Stimulated activated CD4-positive, alpha-beta T cell treated with anti-CD3 and anti-CD28 coated beads, Interleukin-12 subunit alpha, Interleukin-12 subunit beta, amount 100 ng/mL, for 24 hours (primary cell): ENCODE results near the gene ACKR4.
"Not testable (repeated sequence)": the region's sequence is repeated elsewhere in the genome, so short reads cannot be mapped to it uniquely, and the experiment has no call there.

Experiments used
- DNase-seq, 2 experiments: peaks; one replicate each; pipeline ENCODE4 v3.0.0-alpha.2; 2020; ENCODE audit warnings: low read depth in 2 of 2

The ACKR4 gene

GRCh38 chr3:132594498-132594897 is 2.6 kb upstream of the ACKR4 start:
- no peak for DNase-seq

GRCh38 chr3:132595014-132595413 is 2.1 kb upstream of the ACKR4 start:
- no peak for DNase-seq

GRCh38 chr3:132596326-132596725 is 744 bp upstream of the ACKR4 start:
- no peak for DNase-seq

- DNase-seq = no peak
Measured at GRCh38 chr3:132597660-132598059, 590 bp downstream of the ACKR4 start.

DNA sequence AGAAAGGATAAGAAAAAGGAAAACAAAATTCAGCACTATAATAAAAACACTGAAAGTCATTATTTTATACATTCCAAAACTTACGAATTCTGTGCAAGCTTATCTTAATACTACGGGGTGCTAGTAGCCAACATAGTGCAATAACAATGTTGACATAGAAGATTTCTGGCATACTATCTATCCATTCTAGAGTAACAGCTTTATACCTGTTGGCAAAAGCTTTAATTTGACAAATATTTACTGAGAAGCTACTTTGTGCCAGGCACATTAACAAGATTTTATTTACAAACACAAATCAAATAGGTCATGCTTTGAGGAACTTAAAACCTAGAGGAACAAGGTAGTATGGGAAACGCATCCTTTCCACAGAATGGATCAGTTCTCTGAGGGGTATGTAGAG is 1.1 kb downstream of the ACKR4 start:
- no peak for DNase-seq

- not testable (repeated sequence) for DNase-seq
Measured at GRCh38 chr3:132600614-132601013, 3.5 kb downstream of the ACKR4 start.

GRCh38 chr3:132605374-132605792 is 8.3 kb downstream of the ACKR4 start:
- no peak for DNase-seq

GRCh38 chr3:132606085-132606484 is 9.0 kb downstream of the ACKR4 start:
- no peak for DNase-seq

- not testable (repeated sequence) for DNase-seq
Measured at GRCh38 chr3:132606620-132607019, 9.6 kb downstream of the ACKR4 start.

DNA sequence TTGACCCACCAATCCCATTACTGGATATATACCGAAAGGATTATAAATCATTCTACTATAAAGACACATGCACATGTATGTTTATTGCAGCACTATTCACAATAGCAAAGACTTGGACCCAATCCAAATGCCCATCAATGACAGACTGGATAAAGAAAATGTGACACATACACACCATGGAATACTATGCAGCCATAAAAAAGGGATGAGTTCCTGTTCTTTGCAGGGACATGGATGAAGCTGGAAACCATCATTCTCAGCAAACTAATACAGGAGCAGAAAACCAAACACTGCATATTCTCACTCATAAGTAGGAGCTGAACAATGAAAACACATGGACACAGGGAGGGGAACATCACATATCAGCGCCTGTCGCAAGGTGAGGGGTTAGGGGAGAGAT is 18.2 kb downstream of the ACKR4 start:
- not testable (repeated sequence) for DNase-seq

DNA sequence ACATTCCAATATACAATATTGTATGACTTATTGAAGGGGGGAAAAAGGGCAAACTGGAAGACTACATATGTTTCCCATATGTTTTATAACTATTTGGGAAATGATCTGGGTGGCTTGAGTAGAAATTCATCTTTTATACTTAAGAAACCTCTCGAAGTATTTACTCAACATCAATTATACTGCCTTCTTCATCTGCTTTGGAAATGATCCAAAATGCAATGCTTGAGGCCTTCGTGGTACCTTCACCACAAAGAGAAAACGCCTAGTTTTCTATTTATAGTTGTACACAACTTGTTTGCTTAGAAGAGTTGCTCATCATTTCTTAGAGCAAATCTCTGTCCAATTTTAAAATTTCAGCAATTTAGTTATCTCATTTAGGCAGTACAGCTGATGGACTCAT is 18.8 kb downstream of the ACKR4 start:
- DNase-seq = no peak

- no peak for DNase-seq
Measured at GRCh38 chr3:132616780-132617179, 19.7 kb downstream of the ACKR4 start.

DNA sequence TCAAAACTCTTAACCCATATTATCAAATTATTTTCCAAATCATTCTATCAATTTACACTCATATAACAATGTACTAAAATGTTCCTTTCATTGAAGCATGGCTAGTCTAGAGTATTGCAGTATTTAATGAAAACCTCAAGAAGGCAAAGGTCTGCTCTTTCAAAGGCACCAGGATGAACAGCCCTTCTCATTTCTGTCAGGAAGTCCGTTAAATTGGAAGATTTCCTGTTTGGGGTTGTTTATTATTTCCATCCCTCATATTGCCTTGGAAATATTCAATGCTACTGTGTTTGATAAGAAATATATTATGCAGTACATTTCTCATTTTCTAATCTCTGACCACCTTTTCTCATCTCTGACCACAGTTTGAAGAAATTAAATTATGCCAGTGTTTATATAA is 25.1 kb downstream of the ACKR4 start:
- DNase-seq = no peak

DNA sequence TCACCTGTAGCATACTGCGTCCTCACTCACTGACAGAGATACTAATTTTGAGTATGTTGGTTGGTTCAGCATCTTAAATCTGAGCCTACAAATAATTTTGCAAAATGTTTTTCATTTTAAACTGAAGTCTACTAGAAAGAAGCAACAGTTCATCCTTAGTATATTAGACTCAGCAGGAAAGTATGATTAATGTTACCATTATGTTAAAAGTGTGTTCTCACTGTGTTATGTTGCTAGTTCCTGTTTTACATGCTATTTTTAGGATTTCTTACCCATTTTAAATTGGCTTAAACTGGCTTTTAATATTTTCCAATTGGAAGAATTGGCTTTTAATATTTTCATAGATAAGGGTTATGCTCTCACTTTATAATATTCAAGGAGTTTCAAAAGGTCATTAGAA is 25.7 kb downstream of the ACKR4 start:
- no peak for DNase-seq

GRCh38 chr3:132623646-132624045 is 26.6 kb downstream of the ACKR4 start:
- no peak for DNase-seq

GRCh38 chr3:132624790-132625189 is 27.7 kb downstream of the ACKR4 start:
- no peak for DNase-seq

DNA sequence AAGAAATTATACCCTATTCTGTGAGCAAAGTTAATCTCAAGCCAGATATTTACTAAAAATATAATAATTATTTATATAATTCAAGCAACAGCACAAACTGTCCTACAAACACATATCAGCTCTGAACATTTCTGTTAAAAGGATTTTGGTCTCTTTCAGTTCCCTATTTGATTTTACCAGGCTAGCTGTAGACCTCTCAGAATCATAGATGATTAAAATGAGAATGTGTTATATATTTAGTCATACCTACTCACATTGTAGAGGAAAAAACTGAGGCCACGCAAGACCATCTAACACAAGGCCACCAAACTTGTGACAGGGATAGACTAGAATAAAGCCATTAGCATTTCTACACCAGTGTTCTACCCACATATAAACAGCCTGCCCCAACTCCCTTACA is 28.5 kb downstream of the ACKR4 start:
- DNase-seq = no peak

DNA sequence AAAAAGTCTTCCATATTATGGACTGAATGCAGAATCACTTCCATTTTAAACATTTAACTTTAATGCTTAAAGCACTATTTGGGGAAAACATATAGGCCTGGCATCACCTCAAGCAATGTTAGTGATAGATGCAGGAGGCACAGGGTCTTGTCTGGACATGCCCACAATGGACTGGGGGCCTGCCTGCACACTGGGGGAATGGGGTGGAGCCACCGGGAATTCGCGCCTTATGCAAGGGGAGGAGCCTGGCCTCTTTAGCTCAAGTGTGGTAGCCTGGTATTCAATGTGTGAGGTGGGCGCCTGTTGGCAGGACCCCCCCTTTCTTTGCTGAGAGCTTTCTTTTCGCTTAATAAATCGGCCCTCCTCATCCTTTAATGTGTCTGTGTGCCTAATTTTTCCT is 29.9 kb downstream of the ACKR4 start:
- no peak for DNase-seq

GRCh38 chr3:132628157-132628556 is 31.1 kb downstream of the ACKR4 start:
- no peak for DNase-seq

GRCh38 chr3:132629928-132630327 is 32.9 kb downstream of the ACKR4 start:
- DNase-seq = no peak

GRCh38 chr3:132630612-132631011 is 33.5 kb downstream of the ACKR4 start:
- no peak for DNase-seq

- no peak for DNase-seq
Measured at GRCh38 chr3:132635052-132635451, 38.0 kb downstream of the ACKR4 start.

DNA sequence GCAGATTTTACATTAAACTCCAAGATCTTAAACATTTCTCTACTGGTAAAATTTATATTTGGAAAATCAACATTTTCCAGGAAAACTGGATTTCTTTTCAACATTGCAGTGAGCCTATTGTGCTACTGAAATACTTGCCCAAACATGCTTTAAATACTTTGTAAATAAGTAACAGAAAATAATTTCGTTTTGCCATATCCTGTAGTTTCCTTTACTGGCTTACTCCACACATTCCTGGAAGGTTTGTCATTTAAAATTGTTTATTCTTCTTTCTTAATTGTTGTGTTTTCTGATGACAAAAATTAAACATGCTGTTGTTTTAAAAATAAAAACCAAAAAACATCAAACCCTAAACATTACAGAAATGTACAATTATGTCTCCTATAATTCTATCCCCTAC is 40.5 kb downstream of the ACKR4 start:
- DNase-seq = no peak

- DNase-seq = no peak
Measured at GRCh38 chr3:132638706-132639105, 41.6 kb downstream of the ACKR4 start.

- not testable (repeated sequence) for DNase-seq
Measured at GRCh38 chr3:132641427-132641826, 44.4 kb downstream of the ACKR4 start.
